HepG2 (cell line): ENCODE measurements around the gene SMAD7. TPM values are rescaled to one million over a fixed set of nuclear protein-coding genes. Genes with fewer than 3 reads are reported as not detected.

Source experiments
- CBX2 ChIP-seq, 2 experiments: fragments of 200-600 bp in 1 of 2; sonication (generic); formaldehyde crosslinking in 1 of 2; IDR thresholded peaks; 2 replicates each; pipeline versions ENCODE4 v1.7.0 to v1.8.1; 2018 to 2022; ENCODE audit warnings: low read depth in 2 of 2, low read length in 1 of 2, mild to moderate bottlenecking in 1 of 2, missing genetic modification reagents in 1 of 2
- FOXC1 ChIP-seq: sonication (generic); formaldehyde crosslinking; IDR thresholded peaks from 2 replicates; pipeline ENCODE4 v1.8.0; 2022; ENCODE audit warnings: mild to moderate bottlenecking, missing genetic modification reagents, borderline replicate concordance
- HCFC1 ChIP-seq: fragments of 150-350 bp; IDR thresholded peaks from 2 replicates; pipeline ENCODE4 v1.6.1; 2014; ENCODE audit warnings: low read depth, low read length
- HMG20B ChIP-seq: conservative IDR thresholded peaks from 2 replicates; pipeline ENCODE4 v1.6.1; 2016; ENCODE audit warnings: missing genetic modification reagents, missing compliant biosample characterization
- HNRNPH1 ChIP-seq: fragments of 200-400 bp; formaldehyde crosslinking; optimal IDR thresholded peaks from 2 replicates; pipeline ENCODE3; 2017; ENCODE audit warnings: mild to moderate bottlenecking, low read depth, low read length
- KDM6A ChIP-seq: IDR thresholded peaks from 2 replicates; pipeline ENCODE4 v1.6.1; 2016; ENCODE audit warnings: low read depth
- PHF8 ChIP-seq: sonication (generic); formaldehyde crosslinking; IDR thresholded peaks from 2 replicates; pipeline ENCODE4 v1.5.0; 2020; ENCODE audit warnings: missing genetic modification reagents
- PRMT3 ChIP-seq: sonication (generic); formaldehyde crosslinking; IDR thresholded peaks from 2 replicates; pipeline ENCODE4 v1.8.1; 2022; ENCODE audit warnings: low read depth, mild to moderate bottlenecking, moderate library complexity, missing genetic modification reagents, borderline replicate concordance
- RAD21 ChIP-seq: fragments of 450-650 bp; formaldehyde crosslinking; IDR thresholded peaks from 2 replicates; pipeline ENCODE4 v1.5.0; 2020; ENCODE audit warnings: mild to moderate bottlenecking
- RXRB ChIP-seq: IDR thresholded peaks from 2 replicates; pipeline ENCODE4 v1.6.1; 2016; ENCODE audit warnings: borderline replicate concordance, missing genetic modification reagents, missing compliant biosample characterization
- SNRNP70 ChIP-seq: fragments of 200-400 bp; formaldehyde crosslinking; IDR thresholded peaks from 2 replicates; pipeline ENCODE4 v1.6.1; 2017; ENCODE audit warnings: mild to moderate bottlenecking, low read depth, low read length, moderate library complexity
- SRSF1 ChIP-seq: fragments of 200-400 bp; formaldehyde crosslinking; optimal IDR thresholded peaks from 2 replicates; pipeline ENCODE3; 2017; ENCODE audit warnings: mild to moderate bottlenecking, low read depth, low read length, moderate library complexity
- TBX2 ChIP-seq: sonication (generic); formaldehyde crosslinking; IDR thresholded peaks from 2 replicates; pipeline ENCODE4 v1.5.0; 2020; ENCODE audit warnings: missing genetic modification reagents, mild to moderate bottlenecking, borderline replicate concordance
- XBP1 ChIP-seq: sonication (generic); formaldehyde crosslinking; IDR thresholded peaks from 2 replicates; pipeline ENCODE4 v1.5.0; 2020; ENCODE audit warnings: missing genetic modification reagents
- ZNF138 ChIP-seq: sonication (generic); formaldehyde crosslinking; IDR thresholded peaks from 2 replicates; pipeline ENCODE4 v1.5.0; 2020; ENCODE audit warnings: mild to moderate bottlenecking, low read depth, missing genetic modification reagents
- ZNF282 ChIP-seq: fragments of 450-650 bp; IDR thresholded peaks from 2 replicates; pipeline ENCODE4 v1.6.1; 2018; ENCODE audit not compliant: partially characterized antibody
- ZNF430 ChIP-seq: sonication (generic); formaldehyde crosslinking; IDR thresholded peaks from 2 replicates; pipeline ENCODE4 v1.9.0; 2021; ENCODE audit warnings: mild to moderate bottlenecking, missing genetic modification reagents
- ZNF460 ChIP-seq: sonication (generic); formaldehyde crosslinking; IDR thresholded peaks from 2 replicates; pipeline ENCODE4 v1.5.1; 2020; ENCODE audit warnings: missing genetic modification reagents, mild to moderate bottlenecking, borderline replicate concordance
- ZNF674 ChIP-seq: sonication (generic); formaldehyde crosslinking; IDR thresholded peaks from 2 replicates; pipeline ENCODE4 v1.5.0; 2020; ENCODE audit warnings: low read depth, mild to moderate bottlenecking, missing genetic modification reagents
- ZNF792 ChIP-seq: IDR thresholded peaks from 2 replicates; pipeline ENCODE4 v1.6.1; 2016
- polyA plus RNA-seq, 8 experiments: library from polyadenylated mRNA; depleted of rRNA in 3 of 8; stranded (reverse) in 7 of 8; unstranded in 1 of 8; fragments of >200 nt; fragmentation: Illumina TruSeq in 4 of 8; extraction: Trizol in 4 of 8; gene quantifications; 2 replicates each; pipeline versions ENCODE4 v1.2.1 to v1.2.3, GENCODE V29; 2011 to 2016; ENCODE audit warnings: low read depth in 4 of 8, missing spikeins in 1 of 8, mixed read lengths in 1 of 8; ENCODE audit not compliant: insufficient read depth in 1 of 8
- total RNA-seq, 5 experiments: library from RNA; depleted of rRNA; stranded (reverse); fragments of >200 nt; fragmentation: Illumina TruSeq; extraction: Trizol; gene quantifications; 2 replicates each; pipeline ENCODE4 v1.2.3, GENCODE V29; 2016; ENCODE audit warnings: low read depth in 1 of 5
- TF ChIP-seq, protein P1 (sequence below): sonication (generic); formaldehyde crosslinking; IDR thresholded peaks from 2 replicates; pipeline ENCODE4 v1.8.0; 2022; ENCODE audit warnings: mild to moderate bottlenecking, missing genetic modification reagents, borderline replicate concordance
- TF ChIP-seq, protein P2 (sequence below): sonication (generic); formaldehyde crosslinking; IDR thresholded peaks from 2 replicates; pipeline ENCODE4 v1.5.0; 2020; ENCODE audit warnings: missing genetic modification reagents
- TF ChIP-seq, protein P3 (sequence below): sonication (generic); formaldehyde crosslinking; IDR thresholded peaks from 2 replicates; pipeline ENCODE4 v1.8.1; 2022; ENCODE audit warnings: low read depth, mild to moderate bottlenecking, missing genetic modification reagents

Gene SMAD7
- total and polyA plus RNA-seq, 2 of the 13 experiments (the other 11 are each of a cell fraction or from before 2014, with no cell fraction given), result 17.4 to 24.7 TPM

DNA sequence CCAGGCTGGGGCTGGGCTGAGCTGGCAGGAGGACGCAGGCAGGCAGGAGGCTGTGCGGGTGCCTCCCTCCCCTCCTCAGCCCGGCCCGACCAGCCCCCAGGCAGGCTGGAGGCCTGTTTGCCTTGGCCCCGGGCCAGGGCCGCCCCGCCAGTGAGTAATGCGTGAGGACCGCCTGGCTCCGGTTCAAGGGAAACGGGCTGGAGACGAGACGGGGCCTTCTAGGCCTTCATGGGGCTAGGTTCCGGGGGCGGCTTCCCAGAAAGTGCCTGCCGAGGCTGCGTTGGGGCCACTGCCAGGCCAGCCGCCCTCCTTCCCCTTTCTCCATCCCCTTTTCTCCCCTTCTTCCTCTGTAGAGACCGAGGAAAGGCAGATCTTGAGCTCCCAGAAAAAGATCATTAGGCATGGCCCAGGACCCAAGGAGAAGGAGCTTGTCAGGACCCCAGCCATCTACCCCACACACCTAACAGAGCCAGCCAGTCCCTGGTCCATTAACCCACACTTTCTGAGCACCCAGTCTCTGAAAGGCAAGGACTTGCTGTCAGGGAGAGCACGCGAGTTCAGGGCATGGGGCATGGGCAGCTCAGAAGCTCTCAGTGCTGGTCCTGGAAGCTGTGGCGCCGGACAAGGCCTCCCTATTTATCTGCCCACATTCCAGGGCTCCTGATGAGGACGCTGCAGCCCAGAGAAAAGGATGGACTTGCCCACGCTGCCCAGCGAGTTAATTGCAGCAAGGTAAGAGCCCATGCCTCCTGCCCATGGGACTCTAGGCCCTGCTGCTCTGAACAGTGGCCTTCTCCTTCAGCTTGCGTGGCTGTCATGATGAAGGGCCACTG lies 48.5 kb downstream of the SMAD7 start (continued):
- TF ChIP-seq, protein P1, sequence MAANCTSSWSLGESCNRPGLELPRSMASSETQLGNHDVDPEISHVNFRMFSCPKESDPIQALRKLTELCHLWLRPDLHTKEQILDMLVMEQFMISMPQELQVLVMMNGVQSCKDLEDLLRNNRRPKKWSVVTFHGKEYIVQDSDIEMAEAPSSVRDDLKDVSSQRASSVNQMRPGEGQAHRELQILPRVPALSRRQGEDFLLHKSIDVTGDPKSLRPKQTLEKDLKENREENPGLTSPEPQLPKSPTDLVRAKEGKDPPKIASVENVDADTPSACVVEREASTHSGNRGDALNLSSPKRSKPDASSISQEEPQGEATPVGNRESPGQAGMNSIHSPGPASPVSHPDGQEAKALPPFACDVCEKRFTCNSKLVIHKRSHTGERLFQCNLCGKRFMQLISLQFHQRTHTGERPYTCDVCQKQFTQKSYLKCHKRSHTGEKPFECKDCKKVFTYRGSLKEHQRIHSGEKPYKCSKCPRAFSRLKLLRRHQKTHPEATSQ (CRISPR knock-in tag), result no peak
- TF ChIP-seq ZNF282 (no peak), HMG20B (CRISPR knock-in tag) (no peak; the same call in 1 of the 2 replicates), ZNF430 (CRISPR knock-in tag) (no peak), ZNF674 (no peak), SNRNP70 (no peak), XBP1 (CRISPR knock-in tag) (no peak), PHF8 (CRISPR knock-in tag) (peak; percentile 83), RXRB (peak; percentile 89), CBX2 (IDR thresholded peaks at IDR 0.05; ENCODE audit: low read depth, low read length) (no peak), CBX2 (CRISPR knock-in tag; IDR thresholded peaks at IDR 0.05; ENCODE audit: low read depth) (no peak), FOXC1 (CRISPR knock-in tag) (no peak; the same call in 1 of the 2 replicates), HCFC1 (no peak), TBX2 (CRISPR knock-in tag) (peak; percentile 79), ZNF460 (CRISPR knock-in tag) (peak; percentile 13; the same call in 1 of the 2 replicates), PRMT3 (CRISPR knock-in tag) (no peak), KDM6A (CRISPR knock-in tag) (0 out of 2 replicates have a peak, but pooled peaks have one; percentile 18), ZNF792 (CRISPR knock-in tag) (peak; percentile 73; the same call in 1 of the 2 replicates), ZNF138 (CRISPR knock-in tag) (no peak), SRSF1 (no peak), RAD21 (CRISPR knock-in tag) (no peak), HNRNPH1 (no peak)
- TF ChIP-seq, protein P2, sequence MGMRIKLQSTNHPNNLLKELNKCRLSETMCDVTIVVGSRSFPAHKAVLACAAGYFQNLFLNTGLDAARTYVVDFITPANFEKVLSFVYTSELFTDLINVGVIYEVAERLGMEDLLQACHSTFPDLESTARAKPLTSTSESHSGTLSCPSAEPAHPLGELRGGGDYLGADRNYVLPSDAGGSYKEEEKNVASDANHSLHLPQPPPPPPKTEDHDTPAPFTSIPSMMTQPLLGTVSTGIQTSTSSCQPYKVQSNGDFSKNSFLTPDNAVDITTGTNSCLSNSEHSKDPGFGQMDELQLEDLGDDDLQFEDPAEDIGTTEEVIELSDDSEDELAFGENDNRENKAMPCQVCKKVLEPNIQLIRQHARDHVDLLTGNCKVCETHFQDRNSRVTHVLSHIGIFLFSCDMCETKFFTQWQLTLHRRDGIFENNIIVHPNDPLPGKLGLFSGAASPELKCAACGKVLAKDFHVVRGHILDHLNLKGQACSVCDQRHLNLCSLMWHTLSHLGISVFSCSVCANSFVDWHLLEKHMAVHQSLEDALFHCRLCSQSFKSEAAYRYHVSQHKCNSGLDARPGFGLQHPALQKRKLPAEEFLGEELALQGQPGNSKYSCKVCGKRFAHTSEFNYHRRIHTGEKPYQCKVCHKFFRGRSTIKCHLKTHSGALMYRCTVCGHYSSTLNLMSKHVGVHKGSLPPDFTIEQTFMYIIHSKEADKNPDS (CRISPR knock-in tag), result no peak
- TF ChIP-seq, protein P3, sequence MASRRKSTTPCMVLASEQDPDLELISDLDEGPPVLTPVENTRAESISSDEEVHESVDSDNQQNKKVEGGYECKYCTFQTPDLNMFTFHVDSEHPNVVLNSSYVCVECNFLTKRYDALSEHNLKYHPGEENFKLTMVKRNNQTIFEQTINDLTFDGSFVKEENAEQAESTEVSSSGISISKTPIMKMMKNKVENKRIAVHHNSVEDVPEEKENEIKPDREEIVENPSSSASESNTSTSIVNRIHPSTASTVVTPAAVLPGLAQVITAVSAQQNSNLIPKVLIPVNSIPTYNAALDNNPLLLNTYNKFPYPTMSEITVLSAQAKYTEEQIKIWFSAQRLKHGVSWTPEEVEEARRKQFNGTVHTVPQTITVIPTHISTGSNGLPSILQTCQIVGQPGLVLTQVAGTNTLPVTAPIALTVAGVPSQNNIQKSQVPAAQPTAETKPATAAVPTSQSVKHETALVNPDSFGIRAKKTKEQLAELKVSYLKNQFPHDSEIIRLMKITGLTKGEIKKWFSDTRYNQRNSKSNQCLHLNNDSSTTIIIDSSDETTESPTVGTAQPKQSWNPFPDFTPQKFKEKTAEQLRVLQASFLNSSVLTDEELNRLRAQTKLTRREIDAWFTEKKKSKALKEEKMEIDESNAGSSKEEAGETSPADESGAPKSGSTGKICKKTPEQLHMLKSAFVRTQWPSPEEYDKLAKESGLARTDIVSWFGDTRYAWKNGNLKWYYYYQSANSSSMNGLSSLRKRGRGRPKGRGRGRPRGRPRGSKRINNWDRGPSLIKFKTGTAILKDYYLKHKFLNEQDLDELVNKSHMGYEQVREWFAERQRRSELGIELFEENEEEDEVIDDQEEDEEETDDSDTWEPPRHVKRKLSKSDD (CRISPR knock-in tag), result 0 out of 2 replicates have a peak, but pooled peaks have one; percentile 60
